ENCODE data around the gene CASP7.

The CASP7 gene

GRCh38 chr10:113712755-113713639 lies 33.3 kb downstream of the CASP7 start:
- no peak for DNase-seq (ENCODE audit: low read depth)

DNA sequence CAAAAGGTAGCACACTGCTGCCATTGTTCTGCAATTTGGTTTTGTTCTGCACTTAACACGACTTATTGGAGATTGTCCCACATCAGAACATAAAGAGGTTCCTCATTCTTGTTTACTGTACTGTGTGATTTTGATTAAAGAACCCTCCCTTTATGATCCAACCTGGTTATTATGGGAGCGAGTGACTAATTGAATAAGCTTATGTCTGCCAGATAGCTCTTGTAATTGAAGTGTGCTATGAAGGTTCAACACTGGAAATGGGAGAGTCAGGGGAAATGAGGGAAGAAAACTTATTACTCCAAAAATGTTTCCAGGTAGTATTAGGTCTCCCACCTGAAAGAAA lies 33.9 kb downstream of the CASP7 start:
- no peak for DNase-seq (ENCODE audit: low read depth)

- DNase-seq (ENCODE audit: low read depth) = no peak
Observed at GRCh38 chr10:113716109-113716910, 36.6 kb downstream of the CASP7 start.

GRCh38 chr10:113718969-113719822 lies 39.5 kb downstream of the CASP7 start:
- DNase-seq (ENCODE audit: low read depth) = no peak

DNA sequence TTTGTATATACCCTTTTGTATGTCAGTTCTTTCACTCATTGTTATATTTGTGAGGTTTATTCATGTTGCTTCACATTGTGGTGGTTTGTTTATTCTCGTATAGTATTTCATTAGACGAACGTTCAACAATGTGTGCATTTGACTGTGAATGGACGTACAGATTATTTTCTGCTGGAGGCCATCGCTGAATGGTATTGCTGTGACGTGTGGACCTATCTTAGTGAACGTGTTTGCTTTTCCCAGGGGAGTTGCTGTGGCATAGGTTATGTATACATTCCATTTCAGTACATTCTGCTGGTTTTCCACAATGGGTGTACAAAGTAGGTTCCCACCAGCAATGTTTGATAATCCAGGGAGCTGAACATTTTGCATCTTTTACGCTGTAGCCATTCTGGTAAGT lies 40.7 kb downstream of the CASP7 start:
- DNase-seq (ENCODE audit: low read depth) = no peak

DNA sequence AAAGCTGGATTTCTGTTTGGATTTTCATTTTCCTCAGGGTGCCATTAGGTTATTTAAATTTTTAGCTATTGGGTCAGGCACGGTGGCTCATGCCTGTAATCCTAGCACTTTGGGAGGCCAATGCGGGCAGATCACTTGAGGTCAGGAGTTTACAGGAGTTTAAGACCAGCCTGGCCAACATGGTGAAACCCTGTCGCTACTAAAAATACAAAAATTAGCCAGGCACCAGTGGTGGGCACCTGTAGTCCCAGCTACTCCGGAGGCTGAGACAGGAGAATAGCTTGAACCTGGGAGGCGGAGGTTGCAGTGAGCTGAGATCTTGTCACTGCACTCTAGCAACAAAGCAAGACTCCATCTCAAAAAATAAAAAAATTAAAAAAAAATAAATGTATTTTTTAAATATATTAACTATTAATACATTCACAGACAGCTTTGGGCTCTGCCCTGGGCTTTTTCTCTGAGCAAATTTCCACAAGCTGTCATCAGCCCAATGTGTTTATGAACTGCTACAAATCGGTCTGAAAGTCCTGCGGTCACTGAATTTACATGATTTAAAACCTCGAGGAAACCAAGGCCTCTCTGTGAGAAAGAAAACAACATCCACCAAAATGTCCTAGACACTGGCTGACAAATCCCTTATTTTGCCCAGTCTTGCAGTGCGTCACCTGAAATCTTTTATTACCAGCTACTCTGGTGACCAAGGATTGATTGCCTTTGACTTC lies 52.6 kb downstream of the CASP7 start:
- no peak for DNase-seq (ENCODE audit: low read depth)

GRCh38 chr10:113732966-113733365 lies 53.3 kb downstream of the CASP7 start:
- DNase-seq (ENCODE audit: low read depth) = no peak

DNA sequence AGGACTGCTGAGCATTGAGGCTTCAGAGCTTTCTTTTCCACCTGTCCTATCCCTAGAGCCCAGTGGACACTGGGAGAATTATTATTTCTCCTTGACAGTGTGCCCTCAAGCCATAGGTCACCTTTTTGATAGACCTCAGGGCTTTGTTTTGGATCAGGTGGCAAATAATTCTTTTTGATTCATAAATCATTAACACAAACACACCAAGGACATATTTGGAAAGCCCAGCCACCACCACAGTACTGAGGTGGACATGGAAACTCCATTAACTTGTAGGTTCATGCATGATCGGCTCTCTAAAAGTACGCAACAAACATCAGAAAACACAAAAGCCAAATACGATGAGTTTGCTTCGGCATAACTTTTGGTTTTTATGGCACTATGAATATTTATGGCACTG lies 53.9 kb downstream of the CASP7 start:
- DNase-seq (ENCODE audit: low read depth) = no peak

DNA sequence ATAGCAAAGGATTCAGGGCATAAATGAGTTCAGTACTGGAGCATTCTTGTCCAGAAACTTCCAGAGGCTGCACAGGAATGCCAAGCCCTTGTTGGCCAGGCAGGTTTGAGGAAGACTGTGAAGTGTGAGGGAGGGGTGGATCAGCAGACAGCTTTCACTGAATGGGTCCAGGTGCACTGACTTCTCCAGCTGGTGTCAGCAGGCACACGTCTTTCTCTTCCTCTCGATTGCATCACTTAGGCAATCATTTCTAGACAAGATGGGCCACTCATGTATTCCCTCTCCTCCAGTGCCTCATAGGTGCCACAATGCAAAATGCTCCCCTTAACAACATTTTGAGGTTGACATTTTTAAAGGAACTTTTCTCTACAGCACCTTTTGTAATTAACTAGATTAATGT lies 56.2 kb downstream of the CASP7 start:
- no peak for DNase-seq (ENCODE audit: low read depth)

DNA sequence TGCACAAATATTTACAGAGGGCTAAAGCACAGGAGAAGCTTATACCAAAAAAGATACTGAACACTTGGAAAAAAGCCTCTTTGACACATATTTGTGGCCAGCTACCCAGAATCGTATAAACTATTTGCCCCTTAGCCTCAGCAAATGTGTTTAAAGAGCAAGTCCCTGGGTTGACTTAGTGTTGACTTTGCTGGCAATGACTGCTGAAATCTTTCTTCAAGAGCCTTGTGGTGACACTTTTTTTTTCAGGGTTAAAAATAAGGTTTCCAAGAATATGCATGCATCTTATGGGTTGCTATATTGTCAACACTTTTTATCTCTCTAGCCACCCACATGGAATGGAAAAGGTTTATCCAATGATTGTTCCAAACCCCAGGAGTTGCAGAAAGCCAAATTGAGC lies 56.9 kb downstream of the CASP7 start:
- no peak for DNase-seq (ENCODE audit: low read depth)

DNA sequence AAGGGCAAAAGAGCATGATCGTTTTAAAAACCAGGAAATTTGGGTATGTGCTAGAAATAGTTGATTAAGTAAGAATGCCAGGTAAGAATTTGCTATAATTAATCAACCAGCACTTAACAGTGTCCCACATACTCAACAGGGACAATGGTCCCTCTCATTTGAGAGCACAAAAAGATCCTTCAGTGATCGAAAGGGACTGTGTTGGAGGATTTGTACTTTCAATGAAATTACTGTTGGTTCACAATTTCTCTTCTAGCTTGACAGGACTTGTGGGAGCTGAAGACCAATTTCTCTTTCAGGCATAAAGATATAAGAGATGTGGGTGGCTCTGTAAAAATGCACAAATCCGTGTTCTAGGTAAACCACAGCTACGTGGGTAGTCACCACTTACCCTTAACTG lies 59.3 kb downstream of the CASP7 start:
- no peak for DNase-seq (ENCODE audit: low read depth)

GRCh38 chr10:113739577-113739976 lies 59.9 kb downstream of the CASP7 start:
- DNase-seq (ENCODE audit: low read depth) = no peak

GRCh38 chr10:113740850-113741249 lies 61.1 kb downstream of the CASP7 start:
- no peak for DNase-seq (ENCODE audit: low read depth)

GRCh38 chr10:113742466-113742865 lies 62.8 kb downstream of the CASP7 start:
- no peak for DNase-seq (ENCODE audit: low read depth)

GRCh38 chr10:113743594-113743993 lies 63.9 kb downstream of the CASP7 start:
- no peak for DNase-seq (ENCODE audit: low read depth)

- DNase-seq (ENCODE audit: low read depth) = no peak
Observed at GRCh38 chr10:113745374-113745773, 65.7 kb downstream of the CASP7 start.

DNA sequence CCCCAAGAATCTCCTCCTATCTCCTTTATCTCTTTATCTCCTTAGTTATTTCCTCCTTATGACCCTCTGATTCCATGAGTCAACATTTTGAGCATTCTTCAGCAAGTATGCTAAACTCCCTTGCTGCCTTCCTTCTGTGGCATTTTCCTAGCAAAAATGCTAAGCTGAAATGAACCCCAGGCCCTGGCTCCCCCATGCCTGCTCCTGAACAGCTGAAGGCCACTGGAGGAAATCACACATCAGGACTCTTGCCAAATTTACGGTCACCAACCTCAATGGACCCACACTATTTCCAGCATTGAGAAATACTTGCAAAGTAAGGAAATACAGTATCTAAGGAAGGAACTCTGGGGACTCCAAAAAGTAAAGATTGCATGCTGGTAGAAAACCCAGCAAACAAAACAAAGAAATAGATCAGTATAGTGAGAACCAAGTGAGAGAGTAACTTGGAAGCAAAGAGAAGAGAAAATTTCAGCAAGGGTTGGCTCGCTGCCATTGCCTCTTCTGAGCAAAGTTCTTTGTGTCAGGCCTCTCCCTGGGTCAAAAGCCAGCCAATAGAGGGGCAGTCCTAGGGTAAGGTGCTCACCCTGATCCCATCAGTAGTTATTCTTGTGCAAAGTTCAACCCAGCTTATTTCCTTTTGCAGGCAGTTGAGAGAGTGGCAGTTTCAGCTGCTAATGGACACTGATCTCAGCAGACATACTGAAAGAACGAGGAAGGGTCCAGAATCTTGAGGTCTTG lies 66.7 kb downstream of the CASP7 start:
- DNase-seq (ENCODE audit: low read depth) = no peak

GRCh38 chr10:113751181-113751732 lies 71.5 kb downstream of the CASP7 start, which contains the start of gene PLEKHS1:
Gene PLEKHS1, plus strand, starts transcription at chr10:113751682. Its CDS starts 3,596 bp downstream, at chr10:113755278.
- no peak for DNase-seq (ENCODE audit: low read depth)

- no peak for DNase-seq (ENCODE audit: low read depth)
Observed at GRCh38 chr10:113752553-113752952, 72.8 kb downstream of the CASP7 start.

- no peak for DNase-seq (ENCODE audit: low read depth)
Observed at GRCh38 chr10:113753020-113753692, 73.4 kb downstream of the CASP7 start.
